Retinal pigment epithelial cell (primary cell): Measurements from ENCODE around the gene IFI35.

Source experiments
- DNase-seq: peaks from one replicate; pipeline ENCODE4 v3.0.0-alpha.2; 2010; ENCODE audit warnings: low read depth
- H3K4me3 ChIP-seq: 2 replicates; pipeline ENCODE4 v1.5.1; 2011; ENCODE audit warnings: mild to moderate bottlenecking, low read length, control low read depth, moderate library complexity
- CTCF ChIP-seq: conservative IDR thresholded peaks from 2 replicates; pipeline ENCODE4 v1.5.1; 2011; ENCODE audit warnings: low read depth, low read length, control low read depth, inconsistent platforms

Gene IFI35

GRCh38 chr17:43027091-43028032 lies 20.8 kb downstream of the IFI35 start:
- H3K4me3 ChIP-seq = no peak overlapping the region
- no peak for DNase-seq
- no peak for TF ChIP-seq CTCF

- no peak overlapping the region for H3K4me3 ChIP-seq
- DNase-seq = no peak
- TF ChIP-seq CTCF = no peak
Observed at GRCh38 chr17:43028221-43028861, 21.8 kb downstream of the IFI35 start.

GRCh38 chr17:43030137-43030767 lies 23.7 kb downstream of the IFI35 start:
- TF ChIP-seq CTCF = no peak
- DNase-seq = no peak
- H3K4me3 ChIP-seq = no peak overlapping the region

- H3K4me3 ChIP-seq = no peak overlapping the region
- TF ChIP-seq CTCF = no peak
- DNase-seq = no peak
Observed at GRCh38 chr17:43031666-43032065, 25.1 kb downstream of the IFI35 start.

- DNase-seq = no peak
- TF ChIP-seq CTCF = no peak
- no peak overlapping the region for H3K4me3 ChIP-seq
Observed at GRCh38 chr17:43033948-43034881, 27.6 kb downstream of the IFI35 start.

- DNase-seq = no peak
- no peak for TF ChIP-seq CTCF
- H3K4me3 ChIP-seq = no peak overlapping the region
Observed at GRCh38 chr17:43034894-43035293, 28.3 kb downstream of the IFI35 start.
